GM21390 (cell line): ENCODE measurements around the gene SERPIND1.
"Not testable (repeated sequence)": the region's sequence is repeated elsewhere in the genome, so short reads cannot be mapped to it uniquely, and the experiment has no call there.

Experiments used
- ATAC-seq: cut with Tn5 transposase; IDR thresholded peaks from one replicate; pipeline ENCODE4 v1.9.1; 2021; ENCODE audit not compliant: unreplicated experiment

SERPIND1 gene

DNA sequence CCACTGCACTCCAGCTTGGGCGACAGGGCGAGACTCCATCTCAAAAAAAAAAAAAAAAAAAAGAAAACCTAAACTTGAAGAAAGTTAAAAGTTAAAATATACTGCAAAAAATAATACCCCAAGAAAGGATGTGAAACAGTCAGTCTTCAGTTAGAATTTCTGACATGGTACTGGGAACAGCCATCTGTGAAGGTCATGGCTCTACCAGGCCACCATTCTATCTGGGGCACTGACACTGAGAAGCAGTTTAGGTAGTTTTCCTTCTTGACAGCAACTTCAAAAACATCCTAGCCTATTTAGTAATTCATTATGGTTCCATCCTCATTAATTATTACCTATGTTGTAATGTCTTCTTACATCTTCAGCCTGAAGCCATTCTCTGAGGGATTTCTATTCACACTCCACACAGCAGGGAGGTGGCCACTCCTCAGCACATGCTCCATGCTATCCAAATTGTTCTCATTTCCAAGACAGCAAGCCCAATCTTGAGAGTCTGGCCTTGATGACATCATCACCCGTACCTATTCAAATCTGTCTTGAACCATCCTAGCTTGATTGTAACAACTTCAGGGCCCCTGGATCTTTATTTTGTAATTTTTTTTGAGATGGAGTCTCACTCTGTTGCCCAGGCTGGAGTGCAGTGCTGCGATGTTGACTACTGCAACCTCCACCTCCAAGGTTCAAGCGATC, 38.2 kb downstream of the SERPIND1 start:
- ATAC-seq: no peak

- ATAC-seq: no peak
Observed at GRCh38 chr22:20813056-20813455, 39.1 kb downstream of the SERPIND1 start.

DNA sequence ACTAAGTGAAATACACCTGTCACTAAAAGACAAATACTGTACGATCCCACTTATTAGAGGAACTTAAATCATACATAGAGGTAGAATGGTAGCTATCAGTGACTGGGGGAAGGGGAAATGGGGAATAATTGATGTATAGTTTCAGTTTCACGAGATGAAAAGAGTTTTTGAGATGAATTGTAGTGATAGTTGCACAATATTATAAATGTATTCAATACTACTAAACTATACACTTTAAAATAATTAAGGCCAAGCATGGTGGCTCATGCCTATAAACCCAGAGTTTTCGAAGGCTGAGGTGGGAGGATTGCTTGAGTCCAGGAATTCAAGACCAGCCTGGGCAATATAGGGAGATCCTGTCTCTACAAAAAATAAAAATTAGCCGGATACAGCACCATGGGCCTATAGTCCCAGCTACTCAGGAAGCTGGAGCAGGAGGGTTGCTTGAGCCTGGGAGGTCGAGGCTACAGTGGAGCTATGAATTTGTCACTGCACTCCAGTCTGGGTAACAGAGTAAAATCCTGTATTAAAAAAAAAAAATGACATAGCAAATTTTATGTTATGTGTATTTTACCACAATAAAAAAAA, 40.4 kb downstream of the SERPIND1 start:
- no peak for ATAC-seq

DNA sequence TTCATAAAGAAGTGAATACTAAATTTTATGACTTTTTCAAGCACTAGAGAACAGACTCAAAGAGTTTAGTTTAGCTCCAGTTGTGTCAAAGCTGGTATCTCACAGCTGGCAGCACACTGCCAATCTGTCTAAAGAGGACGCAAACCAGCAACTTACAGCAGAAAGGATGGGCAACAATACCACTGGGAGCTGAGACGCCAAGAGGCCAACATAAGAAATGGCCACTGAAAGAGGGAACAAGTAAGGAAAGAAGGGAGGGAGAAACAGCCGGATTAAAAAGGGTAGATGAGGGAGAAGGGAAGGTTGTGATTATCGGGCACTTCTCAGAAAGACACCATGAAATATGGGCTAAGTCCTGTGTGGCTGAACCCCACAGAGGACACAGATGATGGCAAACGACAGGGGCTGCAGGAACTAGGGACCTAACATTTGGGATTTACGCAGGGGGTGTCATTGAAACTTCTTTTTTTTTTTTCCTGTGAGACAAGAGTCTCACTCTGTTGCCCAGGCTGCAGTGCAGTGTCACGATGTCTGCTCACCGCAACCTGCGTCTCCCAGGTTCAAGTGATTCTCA, 41.7 kb downstream of the SERPIND1 start:
- no peak for ATAC-seq

- ATAC-seq: no peak
Observed at GRCh38 chr22:20816559-20816958, 42.6 kb downstream of the SERPIND1 start.

DNA sequence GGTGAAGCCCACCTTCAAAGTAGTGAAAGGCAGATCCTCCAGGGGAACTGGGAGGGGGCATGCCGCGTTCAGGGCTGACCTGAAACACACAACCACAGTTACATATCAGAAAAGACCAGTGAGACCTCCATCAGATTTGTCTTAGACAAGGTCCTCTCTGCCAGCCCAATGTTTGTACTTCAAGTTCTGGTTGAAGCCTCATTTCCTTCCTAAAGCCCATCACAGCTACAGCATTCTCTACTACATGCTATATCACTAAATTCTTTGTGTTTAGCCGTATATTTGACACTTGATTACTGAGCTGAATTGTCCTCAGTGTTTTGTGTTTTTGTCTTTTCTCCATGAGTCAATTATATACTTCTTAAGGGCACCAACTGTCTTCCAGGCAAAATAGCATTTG, 44.6 kb downstream of the SERPIND1 start:
- no peak for ATAC-seq

GRCh38 chr22:20819471-20819870, 45.6 kb downstream of the SERPIND1 start:
- no peak for ATAC-seq

DNA sequence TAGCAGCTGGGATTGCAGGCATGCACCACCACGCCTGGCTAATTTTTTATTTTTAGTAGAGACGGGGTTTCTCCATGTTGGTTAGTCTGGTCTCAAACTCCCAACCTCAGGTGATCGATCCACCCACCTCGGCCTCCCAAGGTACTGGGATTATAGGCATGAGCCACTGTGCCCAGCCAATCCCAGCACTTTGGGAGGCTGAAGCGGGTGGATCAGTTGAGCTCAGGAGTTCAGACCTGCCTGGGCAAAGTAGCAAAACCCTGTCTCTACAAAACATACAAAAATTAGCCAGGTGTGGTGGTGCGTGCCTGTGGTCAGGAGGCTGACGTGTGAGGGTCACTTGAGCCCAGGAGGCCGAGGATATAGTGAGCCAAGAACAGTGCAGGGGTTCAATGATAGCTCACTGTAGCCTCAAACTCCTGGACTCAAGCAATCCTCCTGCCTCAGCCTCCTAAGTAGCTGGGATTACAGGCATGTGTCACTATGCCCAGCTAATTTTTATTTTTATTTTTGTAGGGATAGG, 47.9 kb downstream of the SERPIND1 start:
- not testable (repeated sequence) for ATAC-seq

- ATAC-seq: no peak
Observed at GRCh38 chr22:20822240-20822639, 48.3 kb downstream of the SERPIND1 start.

- ATAC-seq: no peak
Observed at GRCh38 chr22:20823264-20823663, 49.4 kb downstream of the SERPIND1 start.

GRCh38 chr22:20825216-20825615, 51.3 kb downstream of the SERPIND1 start:
- not testable (repeated sequence) for ATAC-seq

GRCh38 chr22:20825624-20826023, 51.7 kb downstream of the SERPIND1 start:
- ATAC-seq: no peak

GRCh38 chr22:20826373-20827152, 52.6 kb downstream of the SERPIND1 start:
- not testable (repeated sequence) for ATAC-seq

DNA sequence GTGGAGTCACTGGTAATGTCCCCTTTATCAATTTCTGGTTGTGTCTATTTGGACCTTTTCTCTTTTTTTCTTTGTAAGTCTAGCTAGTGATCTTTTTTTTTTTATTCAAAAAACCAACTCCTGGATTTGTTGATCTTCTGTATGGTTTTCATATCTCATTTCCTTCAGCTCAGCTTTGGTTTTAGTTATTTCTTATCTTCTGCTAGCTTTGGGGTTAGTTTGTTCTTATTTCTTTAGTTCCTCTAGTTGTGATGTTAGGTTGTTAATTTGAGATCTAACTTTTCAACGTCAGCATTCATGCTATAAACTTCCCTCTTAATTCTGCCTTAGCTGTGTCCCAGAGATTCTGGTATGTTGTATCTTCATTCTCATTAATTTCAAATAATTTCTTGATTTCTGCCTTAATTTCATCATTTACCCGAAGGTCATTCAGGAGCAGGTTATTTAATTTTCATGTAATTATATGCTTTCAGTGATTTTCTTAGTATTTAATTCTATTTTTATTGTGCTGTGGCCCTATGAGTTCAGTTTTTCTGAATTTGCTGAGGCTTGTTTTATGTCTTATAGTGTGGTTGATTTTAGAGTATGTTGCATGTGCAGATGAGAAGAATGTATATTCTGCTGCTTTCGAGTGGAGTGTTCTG, 55.7 kb downstream of the SERPIND1 start:
- ATAC-seq: no peak

DNA sequence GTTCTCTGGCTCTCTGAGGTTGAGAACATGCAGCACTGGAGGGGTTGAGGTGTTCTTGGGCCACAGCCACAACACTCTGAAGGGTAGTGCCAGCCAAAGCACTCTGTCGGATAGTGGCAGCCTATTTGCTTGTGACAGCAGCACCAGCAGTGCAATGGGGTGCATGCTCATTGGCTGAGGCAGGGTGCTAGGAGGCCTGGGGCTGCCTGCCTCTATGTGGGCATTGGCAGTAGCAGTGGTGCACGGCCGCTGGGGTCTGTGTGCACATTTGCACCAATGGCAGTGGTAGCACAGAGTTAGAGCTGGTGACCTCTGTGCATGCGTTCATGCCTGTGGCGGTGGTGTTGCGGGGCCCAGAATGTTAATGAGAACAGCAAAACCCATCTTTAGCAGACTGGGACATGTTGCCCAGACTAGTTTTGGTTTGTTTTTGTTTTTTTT, 59.3 kb downstream of the SERPIND1 start:
- ATAC-seq: no peak

DNA sequence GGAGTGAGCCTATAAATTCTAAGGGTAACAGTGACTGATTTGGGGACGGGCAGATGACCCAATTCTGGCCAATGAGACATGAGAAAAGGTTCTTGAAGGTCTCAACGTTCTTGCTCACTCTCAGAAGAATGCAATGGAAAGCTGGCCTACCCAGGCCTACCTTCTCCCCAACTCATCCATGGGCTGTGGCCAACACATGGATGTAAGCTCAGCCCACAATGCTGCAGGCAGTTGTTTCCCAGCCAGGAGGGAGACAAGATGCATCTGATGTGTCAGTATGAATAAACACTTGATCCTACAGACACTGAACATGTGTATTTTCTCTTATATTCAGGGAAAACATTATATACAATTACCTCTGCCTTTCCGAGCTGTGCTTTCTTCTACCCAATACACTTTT, 60.3 kb downstream of the SERPIND1 start:
- ATAC-seq: no peak

DNA sequence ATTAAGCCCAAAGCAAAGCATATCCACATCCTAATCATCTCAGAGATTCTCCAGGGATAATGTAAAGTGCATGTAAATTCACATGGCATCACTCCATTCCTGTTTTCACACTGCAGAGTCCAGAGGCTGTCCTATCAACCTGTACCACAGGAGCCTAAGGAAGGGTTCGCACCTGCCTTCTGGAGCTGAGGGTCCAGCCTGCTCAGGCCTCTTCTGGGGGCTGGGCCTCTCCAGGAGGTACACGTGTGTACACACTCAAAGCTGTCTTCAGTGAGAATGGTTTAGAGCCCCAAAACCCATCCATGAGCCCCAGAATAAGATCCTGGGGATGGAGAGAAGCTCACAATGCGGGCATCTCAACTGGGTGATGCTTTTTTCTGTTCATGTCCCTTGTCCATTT, 60.8 kb downstream of the SERPIND1 start:
- no peak for ATAC-seq
